ES-I3 (cell line): ENCODE data around the gene TMCO1.
"Not testable (repeated sequence)": the region's sequence is repeated elsewhere in the genome, so short reads cannot be mapped to it uniquely, and the experiment has no call there.

ENCODE experiments used
- H3K36me3 ChIP-seq: 2 replicates; pipeline ENCODE4 v1.6.1; 2013; ENCODE audit warnings: mild to moderate bottlenecking, low read length, control low read depth, moderate library complexity; ENCODE audit not compliant: insufficient read depth
- H3K4me1 ChIP-seq: 2 replicates; pipeline ENCODE4 v1.6.1; 2013; ENCODE audit warnings: mild to moderate bottlenecking, control low read depth, low read length; ENCODE audit not compliant: insufficient read depth
- H3K9ac ChIP-seq: 2 replicates; pipeline ENCODE4 v1.6.1; 2013; ENCODE audit warnings: low read depth, mild to moderate bottlenecking, low read length, moderate library complexity
- H3K9me3 ChIP-seq: 2 replicates; pipeline ENCODE4 v1.6.1; 2013; ENCODE audit warnings: mild to moderate bottlenecking, low read length, moderate library complexity; ENCODE audit not compliant: control insufficient read depth, insufficient read depth

TMCO1 gene

GRCh38 chr1:165717918-165718515, 50.7 kb downstream of the TMCO1 start:
- no peaks in the 10 kb centered on the region for H3K36me3 ChIP-seq
- no peaks in the 10 kb centered on the region for H3K9me3 ChIP-seq
- 0 out of 2 replicates have a peak overlapping the region, but pooled peaks have one; percentile 4 for H3K9ac ChIP-seq
- H3K4me1 ChIP-seq = no peaks in the 10 kb centered on the region

DNA sequence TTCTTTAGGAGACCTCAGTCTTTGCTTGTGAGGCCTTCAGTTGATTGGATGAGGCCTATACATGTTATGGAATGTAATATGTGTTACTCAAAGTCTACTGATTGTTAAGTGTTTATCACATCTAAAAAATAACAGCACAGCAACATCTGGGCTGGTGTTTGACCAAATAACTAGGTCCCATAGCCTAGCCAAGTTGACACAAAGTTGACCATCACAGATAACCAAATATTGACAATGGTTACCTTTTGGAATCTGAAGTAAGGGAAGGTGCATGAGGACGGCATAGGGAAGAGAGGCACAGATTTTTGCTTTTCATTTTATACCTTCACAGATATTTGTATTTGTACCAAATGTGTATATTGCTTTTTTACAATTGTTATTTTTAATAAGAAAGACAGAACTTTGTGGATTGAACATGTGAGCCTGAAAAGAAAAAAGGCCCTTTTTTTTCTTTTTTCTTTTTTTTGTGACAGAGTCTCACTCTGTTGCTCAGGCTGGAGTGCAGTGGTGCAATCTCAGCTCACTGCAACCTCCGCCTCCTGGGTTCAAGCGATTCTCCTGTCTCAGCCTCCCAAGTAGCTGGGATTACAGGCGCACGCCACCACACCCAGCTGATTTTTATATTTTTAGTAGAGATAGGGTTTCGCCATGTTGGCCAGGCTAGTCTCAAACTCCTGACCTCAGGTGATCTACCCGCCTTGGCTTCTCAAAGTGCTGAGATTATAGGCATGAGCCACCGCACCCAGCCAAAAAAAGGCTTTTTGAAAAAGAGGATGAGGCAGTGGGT, 52.2 kb downstream of the TMCO1 start:
- not testable (repeated sequence) for H3K36me3 ChIP-seq, H3K9ac ChIP-seq, H3K9me3 ChIP-seq, H3K4me1 ChIP-seq

- Histone ChIP-seq H3K4me1 (no peaks in the 10 kb centered on the region), H3K9me3 (no peaks in the 10 kb centered on the region), H3K9ac (no peak overlapping the region), H3K36me3 (no peaks in the 10 kb centered on the region)
Measured at GRCh38 chr1:165712764-165713163, 55.9 kb downstream of the TMCO1 start.

- Histone ChIP-seq H3K36me3 (no peaks in the 10 kb centered on the region), H3K4me1 (no peaks in the 10 kb centered on the region), H3K9me3 (no peaks in the 10 kb centered on the region), H3K9ac (no peak overlapping the region)
Measured at GRCh38 chr1:165707984-165708706, 60.5 kb downstream of the TMCO1 start.

DNA sequence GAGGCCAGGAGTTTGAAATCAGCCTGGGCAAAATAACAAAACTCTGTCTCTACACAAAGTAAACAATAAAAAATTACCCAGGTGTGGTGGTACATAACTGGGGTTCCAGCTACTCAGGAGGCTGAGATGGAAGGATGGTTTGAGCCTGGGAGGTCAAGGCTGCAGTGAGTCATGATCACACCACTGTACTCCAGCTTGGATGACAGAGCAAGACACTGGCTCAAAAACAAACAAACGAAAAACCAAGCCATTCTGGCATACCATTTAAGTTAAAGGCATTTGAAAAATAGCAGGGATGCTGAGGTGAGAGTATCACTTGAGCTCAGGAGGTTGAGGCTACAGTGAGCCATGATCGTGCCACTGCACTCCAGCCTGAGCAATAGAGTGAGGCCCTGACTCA, 65.0 kb downstream of the TMCO1 start:
- Histone ChIP-seq H3K36me3 (no peaks in the 10 kb centered on the region), H3K9me3 (no peaks in the 10 kb centered on the region), H3K4me1 (no peaks in the 10 kb centered on the region), H3K9ac (no peak overlapping the region)

- H3K9me3 ChIP-seq, H3K4me1 ChIP-seq, H3K9ac ChIP-seq, H3K36me3 ChIP-seq: not testable (repeated sequence)
Measured at GRCh38 chr1:165701922-165702321, 66.7 kb downstream of the TMCO1 start.

GRCh38 chr1:165699577-165699976, 69.1 kb downstream of the TMCO1 start:
- H3K9ac ChIP-seq = no peak overlapping the region
- peaks cover 3% of the 10 kb centered on the region; the same call in 1 of the 2 replicates for H3K4me1 ChIP-seq
- H3K9me3 ChIP-seq = no peaks in the 10 kb centered on the region
- no peaks in the 10 kb centered on the region for H3K36me3 ChIP-seq

- no peaks in the 10 kb centered on the region for H3K9me3 ChIP-seq
- H3K9ac ChIP-seq = peak overlapping the region; percentile 81
- H3K36me3 ChIP-seq = no peaks in the 10 kb centered on the region
- H3K4me1 ChIP-seq = peaks cover 3% of the 10 kb centered on the region; the same call in 1 of the 2 replicates
Measured at GRCh38 chr1:165698761-165699052, 70.0 kb downstream of the TMCO1 start.

- peaks cover 3% of the 10 kb centered on the region; the same call in 1 of the 2 replicates for H3K4me1 ChIP-seq
- H3K9me3 ChIP-seq = no peaks in the 10 kb centered on the region
- H3K9ac ChIP-seq = peak within 1 kb of the TSS; percentile 81
- H3K36me3 ChIP-seq = no peaks in the 10 kb centered on the region
Measured at GRCh38 chr1:165697881-165698760, 70.5 kb downstream of the TMCO1 start, which contains the start of gene ALDH9A1. Gene ALDH9A1, minus strand, starts transcription at chr1:165698562. Its CDS starts 4 bp downstream, at chr1:165698558.

DNA sequence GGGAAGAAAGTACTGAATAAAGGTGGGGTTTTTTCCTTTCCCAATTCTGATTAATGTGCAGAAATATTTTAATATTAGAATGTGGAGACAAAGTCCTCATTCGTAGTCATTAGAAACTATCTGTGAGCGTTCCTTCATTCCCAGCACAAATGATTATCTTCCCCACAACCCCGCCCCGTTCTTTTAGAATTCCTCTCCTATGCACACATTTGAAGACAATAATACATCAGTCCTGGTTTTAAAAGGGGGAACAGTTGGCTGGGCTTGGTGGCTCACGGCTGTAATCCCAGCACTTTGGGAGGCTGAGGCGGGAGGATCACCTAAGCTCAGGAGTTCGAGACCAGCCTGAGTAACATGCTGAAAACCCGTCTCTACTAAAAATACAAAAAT, 71.2 kb downstream of the TMCO1 start:
- Histone ChIP-seq H3K4me1 (peaks cover 3% of the 10 kb centered on the region; the same call in 1 of the 2 replicates), H3K9me3 (no peaks in the 10 kb centered on the region), H3K36me3 (no peaks in the 10 kb centered on the region), H3K9ac (peak overlapping the region; percentile 81; the same call in 1 of the 2 replicates)

- H3K9me3 ChIP-seq = no peaks in the 10 kb centered on the region
Measured at GRCh38 chr1:165696625-165697100, 72.0 kb downstream of the TMCO1 start.

DNA sequence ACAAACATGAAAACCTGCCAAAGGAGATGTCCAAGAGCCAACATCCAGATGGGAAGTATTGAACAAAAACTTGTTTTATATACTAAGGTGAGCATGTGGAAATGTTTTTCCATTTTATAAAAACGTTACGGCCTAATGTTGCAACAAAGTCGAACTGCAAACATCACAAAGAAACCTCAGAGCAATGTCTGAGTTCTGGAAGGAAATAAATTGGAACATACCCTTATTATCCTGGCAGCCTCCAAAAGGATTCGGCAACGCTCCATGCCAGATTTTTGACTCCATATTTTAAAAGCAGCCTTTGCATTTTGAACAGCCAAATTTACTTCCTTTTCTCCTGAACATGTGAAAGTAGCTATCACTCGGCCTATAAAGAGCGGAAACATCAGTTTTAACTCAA, 73.6 kb downstream of the TMCO1 start:
- H3K4me1 ChIP-seq = peaks cover 3% of the 10 kb centered on the region; the same call in 1 of the 2 replicates

More at GRCh38 chr1:165696625-165697100, 72.0 kb downstream of the TMCO1 start:
- H3K9ac ChIP-seq = peak overlapping the region; percentile 6; the same call in 1 of the 2 replicates
- no peaks in the 10 kb centered on the region for H3K36me3 ChIP-seq
- peaks cover 3% of the 10 kb centered on the region; the same call in 1 of the 2 replicates for H3K4me1 ChIP-seq

DNA sequence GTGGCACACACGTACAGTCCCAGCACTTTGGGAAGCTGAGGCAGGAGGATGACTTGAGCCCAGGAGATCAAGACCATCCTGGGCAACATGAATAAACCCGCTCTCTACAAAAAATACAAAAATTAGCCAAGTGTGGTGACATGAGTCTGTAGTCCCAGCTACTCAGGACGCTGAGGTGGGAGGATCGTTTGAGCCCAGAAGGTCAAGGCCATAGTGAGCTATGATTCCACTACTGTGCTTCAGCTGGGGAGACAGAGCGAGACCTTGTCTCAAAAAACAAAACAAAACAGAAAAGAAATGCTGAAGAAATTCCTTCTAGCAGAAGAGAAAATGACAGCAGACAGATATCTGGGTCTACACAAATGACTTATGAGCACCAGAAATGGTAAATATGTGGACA, 80.6 kb downstream of the TMCO1 start:
- no peak overlapping the region for H3K9ac ChIP-seq
- H3K9me3 ChIP-seq = no peaks in the 10 kb centered on the region
- H3K4me1 ChIP-seq = no peaks in the 10 kb centered on the region
- no peaks in the 10 kb centered on the region for H3K36me3 ChIP-seq

More for the DNA sequence above, 73.6 kb downstream of the TMCO1 start:
- Histone ChIP-seq H3K9ac (no peak overlapping the region), H3K9me3 (no peaks in the 10 kb centered on the region), H3K36me3 (no peaks in the 10 kb centered on the region)
